ENCODE measurements around the gene M1AP. TPM values are rescaled to one million over a fixed set of nuclear protein-coding genes. Genes with fewer than 3 reads are reported as not detected.

M1AP gene
- total RNA-seq, 1 donor from 2014 or later, result 0.81 TPM

GRCh38 chr2:74659462-74659861, 11.3 kb upstream of the M1AP start:
- peaks cover 5% of the 10 kb centered on the region for H3K27me3 Mint-ChIP-seq (ENCODE audit: unreplicated experiment)
- H3K9me3 Mint-ChIP-seq (ENCODE audit: unreplicated experiment), result peaks cover 2% of the 10 kb centered on the region
- no peak overlapping the region for H3K27ac Mint-ChIP-seq (ENCODE audit: unreplicated experiment)
- TF ChIP-seq CTCF (IDR thresholded peaks at IDR 0.05; ENCODE audit: partially characterized antibody, unreplicated experiment), result no peak
- H3K36me3 Mint-ChIP-seq (ENCODE audit: unreplicated experiment), result peaks cover 19% of the 10 kb centered on the region
- peaks cover 3% of the 10 kb centered on the region for H3K4me1 Mint-ChIP-seq (ENCODE audit: low read depth, unreplicated experiment)
- no peak overlapping the region for H3K4me3 Mint-ChIP-seq (ENCODE audit: unreplicated experiment)
- DNase-seq, result no peak

- no peak overlapping the region for H3K4me3 Mint-ChIP-seq (ENCODE audit: unreplicated experiment)
- no peak overlapping the region for H3K27ac Mint-ChIP-seq (ENCODE audit: unreplicated experiment)
- no peak for TF ChIP-seq CTCF (IDR thresholded peaks at IDR 0.05; ENCODE audit: partially characterized antibody, unreplicated experiment)
- H3K4me1 Mint-ChIP-seq (ENCODE audit: low read depth, unreplicated experiment), result peaks cover 3% of the 10 kb centered on the region
- DNase-seq, result no peak
- peaks cover 19% of the 10 kb centered on the region for H3K36me3 Mint-ChIP-seq (ENCODE audit: unreplicated experiment)
- peaks cover 5% of the 10 kb centered on the region for H3K27me3 Mint-ChIP-seq (ENCODE audit: unreplicated experiment)
- H3K9me3 Mint-ChIP-seq (ENCODE audit: unreplicated experiment), result peaks cover 2% of the 10 kb centered on the region
Measured at GRCh38 chr2:74658516-74658915, 10.4 kb upstream of the M1AP start.

GRCh38 chr2:74655579-74655978, 7.4 kb upstream of the M1AP start:
- H3K4me3 Mint-ChIP-seq (ENCODE audit: unreplicated experiment), result peak overlapping the region; percentile 89
- no peak for TF ChIP-seq CTCF (IDR thresholded peaks at IDR 0.05; ENCODE audit: partially characterized antibody, unreplicated experiment)
- H3K4me1 Mint-ChIP-seq (ENCODE audit: low read depth, unreplicated experiment), result peaks cover 3% of the 10 kb centered on the region
- peaks cover 5% of the 10 kb centered on the region for H3K9me3 Mint-ChIP-seq (ENCODE audit: unreplicated experiment)
- no peak for DNase-seq
- peaks cover 19% of the 10 kb centered on the region for H3K36me3 Mint-ChIP-seq (ENCODE audit: unreplicated experiment)
- H3K27ac Mint-ChIP-seq (ENCODE audit: unreplicated experiment), result no peak overlapping the region
- peaks cover 5% of the 10 kb centered on the region for H3K27me3 Mint-ChIP-seq (ENCODE audit: unreplicated experiment)

GRCh38 chr2:74653985-74654882, 6.1 kb upstream of the M1AP start, which contains the start of gene SEMA4F:
TSS of gene SEMA4F (plus strand) at chr2:74654247. CDS start at chr2:74654377, 130 bp downstream.
- H3K36me3 Mint-ChIP-seq (ENCODE audit: unreplicated experiment), result peaks cover 14% of the 10 kb centered on the region
- peak; percentile 98 for DNase-seq
- H3K9me3 Mint-ChIP-seq (ENCODE audit: unreplicated experiment), result peaks cover 5% of the 10 kb centered on the region
- H3K4me3 Mint-ChIP-seq (ENCODE audit: unreplicated experiment), result peak within 1 kb of the TSS; percentile 89
- peaks cover 3% of the 10 kb centered on the region for H3K4me1 Mint-ChIP-seq (ENCODE audit: low read depth, unreplicated experiment)
- no peak for TF ChIP-seq CTCF (IDR thresholded peaks at IDR 0.05; ENCODE audit: partially characterized antibody, unreplicated experiment)
- H3K27me3 Mint-ChIP-seq (ENCODE audit: unreplicated experiment), result peaks cover 5% of the 10 kb centered on the region
- peak within 1 kb of the TSS; percentile 25 for H3K27ac Mint-ChIP-seq (ENCODE audit: unreplicated experiment)

GRCh38 chr2:74653589-74653984, 5.5 kb upstream of the M1AP start:
- H3K27ac Mint-ChIP-seq (ENCODE audit: unreplicated experiment), result no peak overlapping the region
- peaks cover 10% of the 10 kb centered on the region for H3K36me3 Mint-ChIP-seq (ENCODE audit: unreplicated experiment)
- TF ChIP-seq CTCF (IDR thresholded peaks at IDR 0.05; ENCODE audit: partially characterized antibody, unreplicated experiment), result no peak
- peaks cover 3% of the 10 kb centered on the region for H3K4me1 Mint-ChIP-seq (ENCODE audit: low read depth, unreplicated experiment)
- H3K4me3 Mint-ChIP-seq (ENCODE audit: unreplicated experiment), result peak overlapping the region; percentile 83
- peaks cover 7% of the 10 kb centered on the region for H3K27me3 Mint-ChIP-seq (ENCODE audit: unreplicated experiment)
- peaks cover 5% of the 10 kb centered on the region for H3K9me3 Mint-ChIP-seq (ENCODE audit: unreplicated experiment)
- DNase-seq, result no peak
